Measurements from ENCODE around the gene PAFAH1B1. TPM values are rescaled to one million over a fixed set of nuclear protein-coding genes. Genes with fewer than 3 reads are reported as not detected.
"Not testable (repeated sequence)": the region's sequence is repeated elsewhere in the genome, so short reads cannot be mapped to it uniquely, and the experiment has no call there.

The PAFAH1B1 gene
- total and polyA plus RNA-seq, 7 donors = 35.4 to 139 (median 97.6) TPM

- WGBS, 2 donors = 89 to 94% methylated on average over 6 of the region's 6 CpGs
- H3K4me3 ChIP-seq = no peak overlapping the region
- no peaks in the 10 kb centered on the region for H3K36me3 ChIP-seq
- TF ChIP-seq EP300 (IDR thresholded peaks at IDR 0.05) (no peak), POLR2A (IDR thresholded peaks at IDR 0.05) (no peak), POLR2AphosphoS5 (IDR thresholded peaks at IDR 0.05) (no peak)
- TF ChIP-seq, protein P1, sequence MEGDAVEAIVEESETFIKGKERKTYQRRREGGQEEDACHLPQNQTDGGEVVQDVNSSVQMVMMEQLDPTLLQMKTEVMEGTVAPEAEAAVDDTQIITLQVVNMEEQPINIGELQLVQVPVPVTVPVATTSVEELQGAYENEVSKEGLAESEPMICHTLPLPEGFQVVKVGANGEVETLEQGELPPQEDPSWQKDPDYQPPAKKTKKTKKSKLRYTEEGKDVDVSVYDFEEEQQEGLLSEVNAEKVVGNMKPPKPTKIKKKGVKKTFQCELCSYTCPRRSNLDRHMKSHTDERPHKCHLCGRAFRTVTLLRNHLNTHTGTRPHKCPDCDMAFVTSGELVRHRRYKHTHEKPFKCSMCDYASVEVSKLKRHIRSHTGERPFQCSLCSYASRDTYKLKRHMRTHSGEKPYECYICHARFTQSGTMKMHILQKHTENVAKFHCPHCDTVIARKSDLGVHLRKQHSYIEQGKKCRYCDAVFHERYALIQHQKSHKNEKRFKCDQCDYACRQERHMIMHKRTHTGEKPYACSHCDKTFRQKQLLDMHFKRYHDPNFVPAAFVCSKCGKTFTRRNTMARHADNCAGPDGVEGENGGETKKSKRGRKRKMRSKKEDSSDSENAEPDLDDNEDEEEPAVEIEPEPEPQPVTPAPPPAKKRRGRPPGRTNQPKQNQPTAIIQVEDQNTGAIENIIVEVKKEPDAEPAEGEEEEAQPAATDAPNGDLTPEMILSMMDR (IDR thresholded peaks at IDR 0.05) = no peak
- intact Hi-C loops (cut with DNase I) = no loop called here
- no peaks in the 10 kb centered on the region for H3K9me3 ChIP-seq
- no peaks in the 10 kb centered on the region for H3K4me1 ChIP-seq
- no peaks in the 10 kb centered on the region for H3K27me3 ChIP-seq
- H3K27ac ChIP-seq = no peak overlapping the region
- DNase-seq = no peak
These were observed 29.9 kb upstream of the PAFAH1B1 start for GRCh38 chr17:2563543-2563942.

GRCh38 chr17:2564877-2565276 lies 28.6 kb upstream of the PAFAH1B1 start:
- Histone ChIP-seq H3K9me3 (no peaks in the 10 kb centered on the region), H3K4me3 (no peak overlapping the region), H3K27ac (no peak overlapping the region), H3K27me3 (no peaks in the 10 kb centered on the region), H3K36me3 (no peaks in the 10 kb centered on the region), H3K4me1 (no peaks in the 10 kb centered on the region)
- TF ChIP-seq POLR2A (IDR thresholded peaks at IDR 0.05) (no peak), EP300 (IDR thresholded peaks at IDR 0.05) (no peak), POLR2AphosphoS5 (IDR thresholded peaks at IDR 0.05) (no peak)
- TF ChIP-seq, protein P1 (IDR thresholded peaks at IDR 0.05) = no peak
- intact Hi-C loops (cut with DNase I) = no loop called here
- 19 to 73% methylated on average over 5 of the region's 5 CpGs for WGBS, 2 donors
- DNase-seq = no peak

- no peak for DNase-seq
- H3K9me3 ChIP-seq = no peaks in the 10 kb centered on the region
- no peak overlapping the region for H3K4me3 ChIP-seq
- no peaks in the 10 kb centered on the region for H3K36me3 ChIP-seq
- WGBS, 2 donors = 83 to 86% methylated on average over 3 of the region's 3 CpGs
- no peaks in the 10 kb centered on the region for H3K27me3 ChIP-seq
- no peak for TF ChIP-seq POLR2AphosphoS5 (IDR thresholded peaks at IDR 0.05)
- TF ChIP-seq, protein P1 (IDR thresholded peaks at IDR 0.05) = no peak
- no peak for TF ChIP-seq EP300 (IDR thresholded peaks at IDR 0.05)
- TF ChIP-seq POLR2A (IDR thresholded peaks at IDR 0.05) = no peak
- no peak overlapping the region for H3K27ac ChIP-seq
- intact Hi-C loops (cut with DNase I) = no loop called here
- H3K4me1 ChIP-seq = no peaks in the 10 kb centered on the region
These were observed 27.4 kb upstream of the PAFAH1B1 start for GRCh38 chr17:2566056-2566455.

- no peak for DNase-seq
- 26 to 59% methylated on average over 4 of the region's 4 CpGs for WGBS, 2 donors
- peaks cover 0 to 3% (median 0%) of the 10 kb centered on the region in 3 donors for H3K27me3 ChIP-seq
- TF ChIP-seq, protein P1 (IDR thresholded peaks at IDR 0.05) = no peak
- TF ChIP-seq POLR2AphosphoS5 (IDR thresholded peaks at IDR 0.05) (no peak), EP300 (IDR thresholded peaks at IDR 0.05) (no peak), POLR2A (IDR thresholded peaks at IDR 0.05) (no peak)
- no peak overlapping the region for H3K27ac ChIP-seq
- no peaks in the 10 kb centered on the region for H3K9me3 ChIP-seq
- H3K4me3 ChIP-seq = no peak overlapping the region
- no peaks in the 10 kb centered on the region for H3K4me1 ChIP-seq
- intact Hi-C loops (cut with DNase I) = no loop called here
- H3K36me3 ChIP-seq = no peaks in the 10 kb centered on the region
These were observed 21.7 kb upstream of the PAFAH1B1 start for GRCh38 chr17:2571523-2572303.

- 75 to 90% methylated on average over 7 of the region's 7 CpGs for WGBS, 2 donors
- intact Hi-C loops (cut with DNase I); H3K4me3 ChIP-seq; H3K4me1 ChIP-seq; H3K27ac ChIP-seq; H3K36me3 ChIP-seq; H3K27me3 ChIP-seq; H3K9me3 ChIP-seq: not testable (repeated sequence)
- DNase-seq = peak; percentile 20
These were observed 21.2 kb upstream of the PAFAH1B1 start for GRCh38 chr17:2572304-2572609.
